Adrenal gland (tissue), 12 donors: Measurements from ENCODE around the gene NECTIN4. TPM values are rescaled to one million over a fixed set of nuclear protein-coding genes. Genes with fewer than 3 reads are reported as not detected.

ENCODE experiments used
- DNase-seq, 7 donors: peaks; one replicate each; pipeline ENCODE4 v3.0.0-alpha.2; 2019 to 2020
- H3K27ac ChIP-seq, 5 donors: fragments of 200-600 bp; sonication (generic) in 4 of 5; 1 replicate in 3 of 5; 2 replicates in 2 of 5; pipeline versions ENCODE4 v1.5.1 to v1.8.0; 2016 to 2020; ENCODE audit warnings: mild to moderate bottlenecking in 1 of 5
- H3K27me3 ChIP-seq: fragments of 200-600 bp; 2 replicates; pipeline ENCODE4 v1.8.0; 2021
- H3K36me3 ChIP-seq, 2 donors: fragments of 200-600 bp; replicated peaks in 1 of 2; 1 replicate in 1 of 2; 2 replicates in 1 of 2; pipeline versions ENCODE4 v1.5.1 to v1.8.0; 2018 to 2022
- H3K4me1 ChIP-seq, 2 donors: fragments of 200-600 bp; replicated peaks in 1 of 2; 1 replicate in 1 of 2; 2 replicates in 1 of 2; pipeline versions ENCODE4 v1.5.1 to v1.8.0; 2018 to 2021
- H3K4me3 ChIP-seq, 4 donors: fragments of 200-600 bp; sonication (generic) in 3 of 4; one replicate each; pipeline ENCODE4 v1.5.1; 2016 to 2018
- H3K9me3 ChIP-seq, 3 donors: fragments of 200-600 bp; sonication (generic) in 1 of 3; replicated peaks in 1 of 3; 1 replicate in 2 of 3; 2 replicates in 1 of 3; pipeline versions ENCODE4 v1.5.1 to v1.8.0; 2016 to 2021
- POLR2A ChIP-seq, 2 donors: fragments of 450-650 bp; IDR thresholded peaks; one replicate each; pipeline ENCODE4 v1.6.1; 2017; ENCODE audit warnings: antibody characterized with exemption in 2 of 2, mild to moderate bottlenecking in 2 of 2, moderate library complexity in 1 of 2
- WGBS, 4 donors: extraction: QIAGEN DNeasy Blood & Tissue Kit in 2 of 4; methylation state at CpG; one replicate each; pipeline versions ENCODE4 v1.1.5 to v1.1.7; 2013 to 2017; 5-methylcytosine and 5-hydroxymethylcytosine counted together
- intact Hi-C, 2 donors: fragments of 100-400 bp; cut with DNase I; formaldehyde crosslinking; loops; one replicate each; pipeline versions ENCODE4 v1.14.1 to v1.15.0; 2022 to 2023
- polyA plus RNA-seq, 3 donors: library from polyadenylated mRNA; stranded (reverse); fragments of 200-250 nt in 2 of 3; fragments of 350-450 nt in 1 of 3; fragmentation: Illumina TruSeq in 1 of 3; extraction: RNeasy Lipid Tissue Mini Kit (QIAGEN cat#74804) in 1 of 3; gene quantifications; one replicate each; pipeline ENCODE4 v1.2.3, GENCODE V29; 2013 to 2014
- total RNA-seq, 9 donors: library from RNA; depleted of rRNA in 4 of 9; stranded (reverse); fragments of >200 nt in 4 of 9; fragments of 120-200 nt in 1 of 9; fragmentation: NEBNext Ultra II Directional in 1 of 9; extraction: Animal tissue kit (Norgen Biotek cat#: 25700) in 1 of 9; gene quantifications; one replicate each; pipeline versions ENCODE4 v1.1.0 to v1.2.4, GENCODE V29; 2013 to 2023
- TF ChIP-seq, protein P1 (sequence below), 6 experiments: fragments of 450-650 bp in 4 of 6; fragments of 200-600 bp in 2 of 6; sonication (generic) in 1 of 6; IDR thresholded peaks; 1 replicate in 5 of 6; 2 replicates in 1 of 6; pipeline versions ENCODE4 v1.5.1 to v1.8.0; 2016 to 2021; ENCODE audit warnings: antibody characterized with exemption in 6 of 6, mild to moderate bottlenecking in 2 of 6, moderate library complexity in 1 of 6
- donor health status: healthy with polysubstance abuse.
- donor health status: Bipolar disorder and iron deficiency.
- donor health status: DM: yes; HTN: yes; CAD: no.
- donor health status: DM: no; HTN: no; CAD: no.
- donor health status: DM: no; HTN: no; CAD: no.
- donor health status: DM: yes; HTN: yes; CAD: no.

Gene NECTIN4
- total and polyA plus RNA-seq, 12 donors, result 0.06 to 0.10 TPM; not detected in 10

DNA sequence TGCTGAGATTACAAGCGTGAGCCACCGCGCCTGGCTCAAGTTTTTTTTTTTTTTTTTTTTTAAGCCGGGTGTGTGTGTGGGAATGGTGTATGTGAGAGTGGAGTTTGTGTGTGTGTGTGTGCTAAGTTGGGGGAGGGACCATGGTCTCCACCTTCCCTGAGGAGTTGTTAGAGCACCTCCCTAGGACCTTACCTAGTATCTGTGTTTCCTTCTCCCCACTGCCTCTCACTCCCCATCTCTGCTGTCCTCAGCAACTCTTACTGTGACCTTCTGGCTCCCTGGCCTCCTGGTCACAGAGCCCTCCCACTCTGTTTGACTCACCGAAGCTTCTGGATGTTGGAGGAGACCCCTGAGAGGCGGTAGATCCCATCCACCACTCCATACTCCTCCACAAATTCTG, 30.1 kb downstream of the NECTIN4 start:
- TF ChIP-seq, protein P1, sequence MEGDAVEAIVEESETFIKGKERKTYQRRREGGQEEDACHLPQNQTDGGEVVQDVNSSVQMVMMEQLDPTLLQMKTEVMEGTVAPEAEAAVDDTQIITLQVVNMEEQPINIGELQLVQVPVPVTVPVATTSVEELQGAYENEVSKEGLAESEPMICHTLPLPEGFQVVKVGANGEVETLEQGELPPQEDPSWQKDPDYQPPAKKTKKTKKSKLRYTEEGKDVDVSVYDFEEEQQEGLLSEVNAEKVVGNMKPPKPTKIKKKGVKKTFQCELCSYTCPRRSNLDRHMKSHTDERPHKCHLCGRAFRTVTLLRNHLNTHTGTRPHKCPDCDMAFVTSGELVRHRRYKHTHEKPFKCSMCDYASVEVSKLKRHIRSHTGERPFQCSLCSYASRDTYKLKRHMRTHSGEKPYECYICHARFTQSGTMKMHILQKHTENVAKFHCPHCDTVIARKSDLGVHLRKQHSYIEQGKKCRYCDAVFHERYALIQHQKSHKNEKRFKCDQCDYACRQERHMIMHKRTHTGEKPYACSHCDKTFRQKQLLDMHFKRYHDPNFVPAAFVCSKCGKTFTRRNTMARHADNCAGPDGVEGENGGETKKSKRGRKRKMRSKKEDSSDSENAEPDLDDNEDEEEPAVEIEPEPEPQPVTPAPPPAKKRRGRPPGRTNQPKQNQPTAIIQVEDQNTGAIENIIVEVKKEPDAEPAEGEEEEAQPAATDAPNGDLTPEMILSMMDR (IDR thresholded peaks at IDR 0.05), result no peak
- TF ChIP-seq POLR2A (IDR thresholded peaks at IDR 0.05), result no peak
- no peak overlapping the region for H3K4me3 ChIP-seq
- no peak overlapping the region for H3K27ac ChIP-seq
- no peaks in the 10 kb centered on the region for H3K27me3 ChIP-seq
- intact Hi-C loops, result no loop called here
- 69 to 82% (median 76%) methylated on average over 6 of the region's 6 CpGs for WGBS, 4 donors
- no peaks in the 10 kb centered on the region for H3K4me1 ChIP-seq
- H3K9me3 ChIP-seq, result no peaks in the 10 kb centered on the region
- no peak for DNase-seq
- no peaks in the 10 kb centered on the region for H3K36me3 ChIP-seq

GRCh38 chr1:161054805-161055204, 34.6 kb downstream of the NECTIN4 start:
- TF ChIP-seq POLR2A (IDR thresholded peaks at IDR 0.05), result no peak
- TF ChIP-seq, protein P1 (IDR thresholded peaks at IDR 0.05), result no peak
- Histone ChIP-seq H3K36me3 (peaks cover 0 to 6% of the 10 kb centered on the region in 2 donors), H3K27ac (no peak overlapping the region), H3K27me3 (no peaks in the 10 kb centered on the region), H3K4me1 (no peaks in the 10 kb centered on the region), H3K9me3 (no peaks in the 10 kb centered on the region), H3K4me3 (no peak overlapping the region)
- intact Hi-C loops, result loop anchor here in 1 of 2 donors (5.0 kb wide), 1 partner anchor 53 kb away; no protein-coding TSS in a partner anchor
- 51 to 81% (median 73%) methylated on average over 3 to 7 of the region's 7 CpGs for WGBS, 4 donors
- no peak for DNase-seq

DNA sequence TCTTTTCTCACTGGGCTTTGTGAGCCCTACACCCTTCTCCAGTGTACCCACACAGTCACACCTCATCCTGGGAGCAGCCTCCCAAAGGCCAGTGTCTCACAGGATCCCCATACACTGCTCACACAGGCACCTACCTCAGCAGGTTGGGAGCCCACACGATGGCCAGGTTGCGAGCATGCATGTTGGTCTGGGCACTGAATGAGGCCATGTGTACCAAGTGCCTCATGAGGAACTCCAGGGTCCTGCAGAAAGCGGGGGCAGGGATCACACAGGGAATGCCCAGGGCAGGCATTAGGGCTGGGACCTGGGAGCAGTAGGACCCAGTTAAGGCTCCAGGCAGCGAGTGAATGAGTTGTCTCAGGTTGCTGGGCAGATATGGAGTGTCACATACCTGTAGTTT, 35.1 kb downstream of the NECTIN4 start:
- no peak overlapping the region for H3K4me3 ChIP-seq
- no peak for DNase-seq
- WGBS, 4 donors, result 71 to 85% (median 82%) methylated on average over 2 to 4 of the region's 4 CpGs
- H3K36me3 ChIP-seq, result peaks cover 0 to 6% of the 10 kb centered on the region in 2 donors
- no peak for TF ChIP-seq POLR2A (IDR thresholded peaks at IDR 0.05)
- TF ChIP-seq, protein P1 (IDR thresholded peaks at IDR 0.05), result no peak
- H3K4me1 ChIP-seq, result no peaks in the 10 kb centered on the region
- no peaks in the 10 kb centered on the region for H3K9me3 ChIP-seq
- no peaks in the 10 kb centered on the region for H3K27me3 ChIP-seq
- no peak overlapping the region for H3K27ac ChIP-seq
- intact Hi-C loops, result loop anchor here in 1 of 2 donors (5.0 kb wide), 1 partner anchor 52 kb away; no protein-coding TSS in a partner anchor

DNA sequence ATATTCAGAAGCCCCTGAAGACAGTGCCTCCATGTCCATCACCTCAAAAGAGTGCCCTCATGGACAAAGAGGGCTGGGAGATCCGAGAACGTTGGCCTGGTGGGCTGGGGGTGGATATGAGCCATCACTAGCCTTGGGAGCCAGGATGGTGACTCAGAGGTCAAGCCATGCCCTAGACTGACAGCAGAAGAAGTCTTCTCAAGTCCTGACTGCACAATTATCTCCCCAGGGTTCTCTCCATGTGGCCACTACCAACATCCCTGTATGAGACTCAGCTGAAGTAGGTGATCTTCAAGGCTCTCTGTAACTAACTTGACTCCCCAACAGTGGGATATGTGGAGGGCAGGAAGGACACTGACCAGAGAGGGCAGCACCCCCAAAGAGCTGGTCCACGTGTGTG, 36.5 kb downstream of the NECTIN4 start:
- Histone ChIP-seq H3K27me3 (no peaks in the 10 kb centered on the region), H3K36me3 (peaks cover 0 to 6% of the 10 kb centered on the region in 2 donors), H3K27ac (no peak overlapping the region), H3K4me3 (no peak overlapping the region), H3K9me3 (no peaks in the 10 kb centered on the region), H3K4me1 (no peaks in the 10 kb centered on the region)
- TF ChIP-seq, protein P1 (IDR thresholded peaks at IDR 0.05), result no peak
- TF ChIP-seq POLR2A (IDR thresholded peaks at IDR 0.05), result no peak
- no peak for DNase-seq
- 57 to 81% (median 67%) methylated on average over 3 of the region's 3 CpGs for WGBS, 4 donors
- intact Hi-C loops, result loop anchor here in 1 of 2 donors (5.0 kb wide), 1 partner anchor 51 kb away; no protein-coding TSS in a partner anchor
